Activated CD4-positive, alpha-beta T cell treated with anti-CD3 and anti-CD28 coated beads for 24 hours (primary cell): Measurements from ENCODE around the gene HOXC10.

Experiments
- DNase-seq, 2 donors: peaks; one replicate each; pipeline ENCODE4 v3.0.0-alpha.2; 2020; ENCODE audit warnings: low read depth in 2 of 2

Gene HOXC10

DNA sequence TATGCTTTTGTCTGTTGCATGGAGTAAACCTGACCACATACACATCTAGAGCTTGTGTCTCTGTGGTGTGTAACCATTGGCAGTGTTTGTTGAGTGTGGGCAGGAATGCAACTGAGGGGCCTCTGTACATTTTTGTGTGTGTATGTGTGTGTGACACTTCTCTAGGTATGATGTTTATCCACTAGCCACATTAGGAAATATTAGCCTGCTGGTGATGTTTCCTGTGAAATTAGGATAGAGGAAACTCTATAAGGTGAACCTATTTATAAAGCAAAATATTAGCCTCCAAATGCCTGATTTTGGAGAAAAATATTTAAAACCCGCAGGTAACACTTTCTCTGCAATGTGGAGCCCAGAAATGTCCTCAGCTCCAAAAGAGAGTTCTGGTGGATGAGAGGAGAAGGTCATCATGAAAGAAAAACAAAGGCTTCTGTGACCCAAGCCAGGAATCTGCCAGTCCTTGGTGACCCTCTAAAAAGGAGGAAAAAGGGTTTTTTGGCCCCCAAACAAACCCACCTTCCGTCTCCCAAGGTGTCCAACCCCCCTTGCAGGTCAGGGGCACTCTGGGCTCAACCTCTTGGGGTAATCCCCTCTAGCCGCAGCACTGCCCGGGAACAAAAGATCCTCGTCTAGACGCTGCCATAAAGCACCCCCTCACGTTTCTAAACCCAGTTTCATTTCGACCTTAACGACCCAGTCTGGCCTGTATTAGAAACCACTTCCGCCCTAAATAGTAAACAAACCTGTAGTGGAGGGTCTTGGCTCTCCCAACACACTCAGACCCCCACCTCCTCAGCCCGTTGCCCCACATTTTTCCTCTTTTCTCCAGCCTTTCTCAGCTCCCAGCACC, 7.1 kb upstream of the HOXC10 start:
- no peak for DNase-seq

- no peak for DNase-seq
Measured at GRCh38 chr12:53978477-53979356, 6.2 kb upstream of the HOXC10 start.

DNA sequence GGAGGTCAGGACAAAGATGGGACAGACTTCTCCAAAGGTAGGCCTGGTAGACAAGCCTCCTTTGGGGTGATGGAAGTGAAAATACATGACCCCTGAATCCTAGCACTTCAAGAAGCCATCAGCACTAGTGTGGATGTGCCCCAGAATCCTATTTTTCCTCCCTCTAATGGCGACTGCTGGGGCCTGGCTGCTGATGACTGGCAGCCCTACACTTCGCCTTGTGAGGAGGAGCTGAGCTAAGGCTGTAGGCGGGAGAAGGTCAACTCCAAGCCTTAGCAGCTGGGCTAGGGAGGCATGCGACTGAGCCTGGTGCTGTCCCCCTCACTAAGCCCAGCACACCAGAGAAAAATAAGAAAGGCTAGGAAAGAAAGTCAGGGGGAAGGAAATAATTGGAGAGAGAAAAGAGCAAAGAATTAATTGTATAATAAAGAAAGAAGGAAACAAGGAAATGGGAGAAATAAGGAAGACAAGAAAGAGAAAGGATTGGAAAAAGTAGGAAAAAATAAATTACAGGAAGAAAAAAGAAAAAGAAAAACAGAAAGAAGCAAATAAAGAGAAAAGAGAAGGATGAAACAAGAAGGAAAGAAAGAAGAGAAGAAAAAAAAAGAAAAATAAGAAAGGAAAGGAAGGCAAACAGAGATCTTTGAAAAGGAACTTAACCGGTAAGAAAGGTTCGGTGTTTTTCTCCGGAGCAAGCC, 4.7 kb upstream of the HOXC10 start:
- DNase-seq: no peak

- no peak for DNase-seq
Measured at GRCh38 chr12:53980802-53981496, 4.0 kb upstream of the HOXC10 start.

GRCh38 chr12:53981634-53982565, 3.0 kb upstream of the HOXC10 start:
- no peak for DNase-seq

- no peak for DNase-seq
Measured at GRCh38 chr12:53982648-53983567, 2.0 kb upstream of the HOXC10 start.

DNA sequence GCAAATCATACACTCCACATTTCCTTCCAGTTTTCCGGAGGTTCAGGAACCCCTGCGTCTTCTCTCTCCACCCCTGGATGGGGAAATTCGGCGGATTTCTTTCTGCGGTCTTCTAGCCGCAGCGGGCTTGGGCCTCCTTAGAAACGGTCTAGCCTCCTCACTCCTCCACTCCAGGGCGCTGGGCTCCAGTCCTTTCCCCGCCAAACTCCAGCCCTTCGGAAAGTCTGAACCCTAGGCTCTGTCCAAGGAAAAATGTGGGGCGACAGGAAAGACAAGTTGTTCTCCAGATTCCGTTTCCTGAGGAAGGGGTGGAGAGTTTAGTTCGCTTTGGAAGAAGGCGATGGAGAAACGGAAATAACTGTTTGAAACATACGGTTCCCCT, 1.4 kb upstream of the HOXC10 start:
- no peak for DNase-seq

GRCh38 chr12:53983950-53984572, 885 bp upstream of the HOXC10 start:
- no peak for DNase-seq

DNA sequence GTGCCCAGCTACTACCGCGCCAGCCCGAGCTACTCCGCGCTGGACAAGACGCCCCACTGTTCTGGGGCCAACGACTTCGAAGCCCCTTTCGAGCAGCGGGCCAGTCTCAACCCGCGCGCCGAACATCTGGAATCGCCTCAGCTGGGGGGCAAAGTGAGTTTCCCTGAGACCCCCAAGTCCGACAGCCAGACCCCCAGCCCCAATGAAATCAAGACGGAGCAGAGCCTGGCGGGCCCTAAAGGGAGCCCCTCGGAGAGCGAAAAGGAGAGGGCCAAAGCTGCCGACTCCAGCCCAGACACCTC, 697 bp downstream of the HOXC10 start:
- no peak for DNase-seq

GRCh38 chr12:53985994-53986685, 1.2 kb downstream of the HOXC10 start:
- DNase-seq: no peak

GRCh38 chr12:53986686-53987483, 1.9 kb downstream of the HOXC10 start:
- no peak for DNase-seq

GRCh38 chr12:53987787-53988230, 2.9 kb downstream of the HOXC10 start:
- DNase-seq: no peak

DNA sequence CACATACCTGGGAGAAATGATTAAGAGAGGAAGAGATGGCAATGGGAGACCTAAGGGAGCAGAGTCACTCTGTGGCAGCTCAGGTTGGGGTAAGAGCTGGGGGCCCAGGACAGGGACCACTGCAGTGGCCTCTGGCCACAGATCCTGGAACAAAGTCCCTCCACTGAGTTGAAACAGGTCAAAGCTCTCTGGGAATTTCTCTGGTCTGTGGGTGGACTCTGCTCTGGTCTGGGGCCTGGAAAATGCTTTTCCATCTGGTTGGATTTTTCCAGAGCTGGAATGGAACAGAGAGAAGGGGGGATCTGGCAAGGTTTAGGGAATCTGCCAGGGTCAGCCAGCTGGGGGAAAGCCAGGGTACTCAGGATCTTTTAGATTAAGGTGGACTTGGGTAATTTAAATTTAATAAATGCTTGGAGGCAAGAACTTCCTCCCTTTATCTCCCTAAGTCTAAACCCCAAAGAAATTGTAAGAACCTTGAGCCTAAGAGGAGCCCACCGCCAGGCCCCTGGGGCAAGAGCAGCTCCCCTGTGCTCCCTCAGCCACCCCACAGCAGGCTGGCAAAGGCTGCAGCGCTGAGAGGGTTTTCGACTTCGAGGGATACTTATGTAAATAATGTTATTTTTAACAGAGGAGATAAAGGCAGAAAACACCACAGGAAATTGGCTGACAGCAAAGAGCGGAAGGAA, 3.7 kb downstream of the HOXC10 start:
- no peak for DNase-seq

DNA sequence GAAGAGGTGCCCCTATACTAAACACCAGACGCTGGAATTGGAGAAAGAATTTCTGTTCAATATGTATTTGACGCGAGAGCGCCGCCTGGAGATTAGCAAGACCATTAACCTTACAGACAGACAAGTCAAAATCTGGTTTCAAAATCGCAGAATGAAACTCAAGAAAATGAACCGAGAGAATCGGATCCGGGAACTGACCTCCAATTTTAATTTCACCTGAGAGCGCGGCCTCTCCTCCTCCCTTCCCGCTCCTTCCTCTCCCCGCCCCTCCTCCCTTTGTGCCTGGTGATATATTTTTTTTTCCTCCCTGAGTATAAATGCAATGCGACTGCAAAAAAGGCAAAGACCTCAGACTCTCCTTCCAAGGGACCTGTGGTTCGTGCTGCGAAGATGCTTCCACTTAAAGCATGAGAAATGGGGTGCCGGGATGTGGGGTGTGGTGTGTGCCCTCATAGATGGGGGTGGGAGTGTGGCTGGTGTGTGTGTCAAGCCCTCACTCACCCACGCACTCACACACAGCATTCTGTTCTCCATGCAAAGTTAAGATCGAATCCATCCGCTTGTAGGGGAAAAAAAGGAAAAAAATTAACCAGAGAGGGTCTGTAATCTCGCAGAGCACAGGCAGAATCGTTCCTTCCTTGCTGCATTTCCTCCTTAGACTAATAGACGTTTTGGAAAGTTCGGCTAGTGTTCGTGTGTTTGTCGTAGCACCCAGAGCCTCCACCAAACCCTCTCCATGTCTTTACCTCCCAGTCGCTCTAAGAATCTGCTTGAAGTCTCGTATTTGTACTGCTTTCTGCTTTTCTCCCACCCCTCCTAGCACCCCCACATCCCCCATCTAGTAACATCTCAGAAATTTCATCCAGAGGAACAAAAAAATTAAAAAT, 4.5 kb downstream of the HOXC10 start:
- DNase-seq: no peak

GRCh38 chr12:53990311-53991076, 5.5 kb downstream of the HOXC10 start:
- DNase-seq: no peak
